Measurements from ENCODE around the gene RASD1.

Gene RASD1

GRCh38 chr17:17506893-17507464 lies 10.8 kb upstream of the RASD1 start:
- no peak overlapping the region for H3K4me3 ChIP-seq (ENCODE audit: low read depth, low read length)
- TF ChIP-seq CTCF (IDR thresholded peaks at IDR 0.05; ENCODE audit: insufficient read depth, low read depth, low read length, missing control alignments) = no peak
- no peak for DNase-seq (ENCODE audit: low read depth)

- H3K4me3 ChIP-seq (ENCODE audit: low read depth, low read length) = no peak overlapping the region
- no peak for TF ChIP-seq CTCF (IDR thresholded peaks at IDR 0.05; ENCODE audit: insufficient read depth, low read depth, low read length, missing control alignments)
- DNase-seq (ENCODE audit: low read depth) = no peak
Measured at GRCh38 chr17:17506181-17506741, 10.1 kb upstream of the RASD1 start.

GRCh38 chr17:17505610-17506171 lies 9.5 kb upstream of the RASD1 start:
- TF ChIP-seq CTCF (IDR thresholded peaks at IDR 0.05; ENCODE audit: insufficient read depth, low read depth, low read length, missing control alignments) = no peak
- DNase-seq (ENCODE audit: low read depth) = no peak
- no peak overlapping the region for H3K4me3 ChIP-seq (ENCODE audit: low read depth, low read length)

DNA sequence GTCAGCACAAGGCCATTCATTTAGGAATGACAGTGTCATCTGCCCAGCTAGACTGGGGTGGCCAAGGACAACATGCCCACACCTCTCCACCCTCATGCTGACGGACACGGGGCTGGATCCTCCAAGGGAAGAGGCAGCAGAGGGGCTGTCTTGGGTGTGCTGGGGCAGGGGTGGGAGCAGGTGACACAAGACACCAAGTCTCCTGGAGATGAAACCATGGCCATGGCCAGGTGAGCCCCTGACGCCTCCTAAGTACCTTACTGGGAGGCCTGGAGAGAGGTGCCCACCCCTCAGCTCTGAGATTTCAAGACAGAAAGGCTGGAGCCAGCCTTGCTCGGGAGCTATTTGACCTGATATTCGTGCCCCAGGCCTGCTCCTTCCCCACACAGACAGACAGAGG lies 9.0 kb upstream of the RASD1 start:
- no peak for TF ChIP-seq CTCF (IDR thresholded peaks at IDR 0.05; ENCODE audit: insufficient read depth, low read depth, low read length, missing control alignments)
- no peak for DNase-seq (ENCODE audit: low read depth)
- H3K4me3 ChIP-seq (ENCODE audit: low read depth, low read length) = no peak overlapping the region

DNA sequence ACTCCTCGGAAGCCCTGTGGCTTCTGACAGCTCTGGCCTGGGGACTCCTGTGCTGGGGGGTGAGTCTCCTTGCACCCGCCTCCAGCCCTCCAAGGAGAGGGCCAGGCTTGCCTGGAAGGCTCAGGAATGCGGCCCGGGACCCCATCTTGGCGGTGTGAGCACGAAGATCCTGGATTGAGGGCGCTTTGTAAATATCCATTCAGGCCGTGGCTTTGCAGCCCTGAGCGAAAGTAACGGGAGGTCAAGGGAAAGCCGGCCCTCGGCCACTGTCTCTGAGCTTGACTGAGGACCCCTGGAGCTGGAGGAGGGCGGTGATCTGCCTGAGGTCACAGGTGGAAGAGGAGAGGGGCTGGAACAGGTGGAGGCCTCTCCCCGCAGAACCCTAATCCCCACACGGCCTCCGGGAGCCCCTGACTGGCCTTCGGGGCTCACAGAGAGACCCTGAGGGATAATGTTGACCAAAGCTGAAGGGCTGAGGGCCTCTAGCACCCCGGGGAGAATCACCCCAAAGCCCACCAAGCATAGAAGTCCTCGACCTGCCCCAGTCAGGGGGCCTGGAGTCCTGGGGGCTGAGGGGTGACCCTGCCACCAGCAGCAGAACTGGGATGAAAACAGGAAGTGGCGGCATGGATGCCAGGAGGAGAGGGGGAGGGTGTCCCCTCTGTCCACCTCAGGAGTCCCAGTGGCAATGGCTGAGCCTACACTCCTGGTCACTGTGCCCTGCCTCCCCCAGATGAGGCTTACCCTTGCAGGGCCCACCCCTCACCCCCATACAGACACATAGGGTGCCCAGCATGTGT lies 8.3 kb upstream of the RASD1 start:
- no peak overlapping the region for H3K4me3 ChIP-seq (ENCODE audit: low read depth, low read length)
- no peak for TF ChIP-seq CTCF (IDR thresholded peaks at IDR 0.05; ENCODE audit: insufficient read depth, low read depth, low read length, missing control alignments)
- DNase-seq (ENCODE audit: low read depth) = no peak

DNA sequence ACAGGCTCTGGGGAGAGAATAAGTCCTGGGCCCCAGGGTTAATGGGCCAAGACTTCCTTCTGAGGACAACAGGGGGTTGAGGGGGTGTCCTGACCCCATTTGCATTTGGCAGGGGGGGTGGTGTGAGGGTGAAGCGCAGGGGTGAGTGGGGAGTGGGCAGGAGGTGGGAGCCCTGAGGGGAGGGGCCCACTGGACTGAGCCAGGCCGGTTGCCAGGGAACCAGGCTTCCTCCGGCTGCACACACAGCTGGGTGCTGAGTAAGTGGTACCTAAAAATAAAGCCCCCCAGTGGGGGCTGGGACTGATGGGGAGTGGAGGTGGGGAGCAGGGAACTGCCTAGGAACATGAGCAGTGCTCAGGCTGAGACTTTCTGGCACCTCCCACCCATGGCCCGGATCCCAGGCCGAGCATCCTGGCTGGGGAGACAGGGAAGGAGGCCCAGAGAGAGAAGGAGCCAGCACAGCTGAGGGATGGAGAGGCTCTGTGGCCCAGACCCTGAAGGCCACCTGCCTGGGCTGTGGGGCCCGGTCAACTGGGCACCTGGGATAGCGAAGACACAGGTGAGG lies 7.5 kb upstream of the RASD1 start:
- H3K4me3 ChIP-seq (ENCODE audit: low read depth, low read length) = no peak overlapping the region
- TF ChIP-seq CTCF (IDR thresholded peaks at IDR 0.05; ENCODE audit: insufficient read depth, low read depth, low read length, missing control alignments) = no peak
- DNase-seq (ENCODE audit: low read depth) = no peak

Measured in GM12865 (cell line).